Heart right ventricle (tissue), 16 donors: ENCODE data around the gene LPCAT3. TPM values are rescaled to one million over a fixed set of nuclear protein-coding genes. Genes with fewer than 3 reads are reported as not detected.

Source experiments
- ATAC-seq, 8 donors: fragments of 200-7000 bp; cut with Tn5 transposase; one replicate each; pipeline ENCODE4 v1.9.1; 2020; ENCODE audit warnings: mild to moderate bottlenecking in 8 of 8, moderate library complexity in 8 of 8, moderate number of reproducible peaks in 1 of 8
- DNase-seq, 2 donors: peaks; one replicate each; pipeline ENCODE4 v3.0.0-alpha.2; 2020
- H3K27ac ChIP-seq, 10 donors: fragments of 200-600 bp; sonication (generic) in 2 of 10; one replicate each; pipeline versions ENCODE4 v1.5.0 to v1.8.0; 2020 to 2022; ENCODE audit warnings: mild to moderate bottlenecking in 3 of 10
- H3K27me3 ChIP-seq, 7 donors: fragments of 200-600 bp; one replicate each; pipeline ENCODE4 v1.8.0; 2021 to 2022; ENCODE audit warnings: mild to moderate bottlenecking in 2 of 7
- H3K36me3 ChIP-seq, 9 donors: fragments of 200-600 bp; sonication (generic) in 1 of 9; one replicate each; pipeline versions ENCODE4 v1.5.0 to v1.8.0; 2020 to 2022; ENCODE audit warnings: mild to moderate bottlenecking in 2 of 9
- H3K4me1 ChIP-seq, 9 donors: fragments of 200-600 bp; sonication (generic) in 1 of 9; one replicate each; pipeline versions ENCODE4 v1.5.0 to v1.8.0; 2020 to 2022; ENCODE audit warnings: mild to moderate bottlenecking in 4 of 9
- H3K4me3 ChIP-seq, 10 donors: fragments of 200-600 bp; sonication (generic) in 2 of 10; one replicate each; pipeline versions ENCODE4 v1.5.0 to v1.8.0; 2020 to 2022; ENCODE audit warnings: mild to moderate bottlenecking in 7 of 10, moderate library complexity in 2 of 10
- H3K9me3 ChIP-seq, 11 donors: fragments of 200-600 bp in 10 of 11; sonication (generic) in 2 of 11; one replicate each; pipeline versions ENCODE4 v1.5.0 to v1.8.0; 2013 to 2022; ENCODE audit warnings: mild to moderate bottlenecking in 2 of 11, control low read depth in 1 of 11, moderate library complexity in 1 of 11
- WGBS, 2 donors: extraction: QIAGEN DNeasy Blood & Tissue Kit; methylation state at CpG; one replicate each; pipeline ENCODE4 v1.1.7; 2013; ENCODE audit warnings: inconsistent platforms in 1 of 2; 5-methylcytosine and 5-hydroxymethylcytosine counted together
- intact Hi-C, 10 donors: fragments of 100-400 bp; cut with DNase I; formaldehyde crosslinking; loops; one replicate each; pipeline versions ENCODE4 v1.11.1 to v1.14.2; 2022
- polyA plus RNA-seq, 2 donors: library from polyadenylated mRNA; stranded (reverse); fragments of 200-250 nt; gene quantifications; one replicate each; pipeline ENCODE4 v1.2.3, GENCODE V29; 2013
- total RNA-seq, 10 donors: library from RNA; stranded (reverse); fragmentation: NEBNext Ultra II Directional in 3 of 10; extraction: Animal tissue kit (Norgen Biotek cat#: 25700) in 3 of 10; gene quantifications; one replicate each; pipeline versions ENCODE4 v1.2.1 to v1.2.4, GENCODE V29; 2021 to 2023
- TF ChIP-seq, protein P1 (sequence below), 9 donors: fragments of 200-600 bp; sonication (generic) in 2 of 9; IDR thresholded peaks; one replicate each; pipeline versions ENCODE4 v1.5.0 to v1.8.0; 2021 to 2022; ENCODE audit warnings: antibody characterized with exemption in 9 of 9, mild to moderate bottlenecking in 5 of 9, moderate library complexity in 1 of 9
- donor health status: Arrhythmogenic right ventricular cardiomyopathy.
- donor health status: ischemic (EF 13 %, LVEDD 7.1; RV severe dilation, severe dysfunction).
- donor health status: healthy with polysubstance abuse.
- donor health status: DM: no; HTN: yes; CAD: no.
- donor health status: DM: no; HTN: no; CAD: no.
- donor health status: ischemic (EF 25% LVEDD 6.9; RV normal size, moderate dysfunction).
- donor health status: ischemic (EF 25% LVEDD 5.7; RV mildly dilated, moderate dysfunction).
- donor health status: healthy.
- donor health status: DM: yes; HTN: yes; CAD: no.
- donor health status: Ischemic cardiomyopathy.
- donor health status: ischemic (EF 35%, LVEDD 5.7; RV mildly dilated, moderate dysfunction).
- donor health status: nonischemic (EF 11% LVEDD 7.7; RV severe dilation, severe dysfunction).
- donor health status: DM: yes; HTN: yes; CAD: no.
- donor health status: PGD.
- donor health status: ischemic (EF 29% LVEDD 5.4; RV normal size, mild dysfunction).
- donor health status: nonischemic (EF 23%, LVEDD 6.1; RV moderate dilation, normal function).

Gene LPCAT3
- total and polyA plus RNA-seq, 12 donors: 19.9 to 65.8 (median 35.5) TPM

DNA sequence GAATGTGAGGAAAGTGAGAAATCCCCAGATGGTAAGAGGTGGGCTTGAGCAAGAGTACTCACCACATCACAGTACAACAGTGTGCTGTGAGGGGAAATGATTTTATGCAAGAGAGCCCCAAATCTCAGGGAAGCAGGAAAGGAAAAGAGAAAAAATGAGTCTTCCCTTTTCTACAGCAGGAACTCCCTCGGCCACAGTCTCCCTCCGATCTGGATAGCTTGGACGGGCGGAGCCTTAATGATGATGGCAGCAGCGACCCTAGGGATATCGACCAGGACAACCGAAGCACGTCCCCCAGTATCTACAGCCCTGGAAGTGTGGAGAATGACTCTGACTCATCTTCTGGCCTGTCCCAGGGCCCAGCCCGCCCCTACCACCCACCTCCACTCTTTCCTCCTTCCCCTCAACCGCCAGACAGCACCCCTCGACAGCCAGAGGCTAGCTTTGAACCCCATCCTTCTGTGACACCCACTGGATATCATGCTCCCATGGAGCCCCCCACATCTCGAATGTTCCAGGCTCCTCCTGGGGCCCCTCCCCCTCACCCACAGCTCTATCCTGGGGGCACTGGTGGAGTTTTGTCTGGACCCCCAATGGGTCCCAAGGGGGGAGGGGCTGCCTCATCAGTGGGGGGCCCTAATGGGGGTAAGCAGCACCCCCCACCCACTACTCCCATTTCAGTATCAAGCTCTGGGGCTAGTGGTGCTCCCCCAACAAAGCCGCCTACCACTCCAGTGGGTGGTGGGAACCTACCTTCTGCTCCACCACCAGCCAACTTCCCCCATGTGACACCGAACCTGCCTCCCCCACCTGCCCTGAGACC lies 82.7 kb downstream of the LPCAT3 start:
- 52 to 67% methylated on average over 14 of the region's 14 CpGs for WGBS, 2 donors
- no peak for ATAC-seq
- no peak for DNase-seq
- Histone ChIP-seq H3K4me1 (peaks cover 19 to 90% (median 67%) of the 10 kb centered on the region in 9 donors), H3K9me3 (no peaks in the 10 kb centered on the region), H3K4me3 (no peak overlapping the region), H3K27ac (peak overlapping the region in 9 of 10 donors; percentile 46 to 98 (median 71)), H3K27me3 (no peaks in the 10 kb centered on the region), H3K36me3 (peaks cover 0 to 72% (median 21%) of the 10 kb centered on the region in 9 donors)
- intact Hi-C loops: loop anchor here in 1 of 10 donors (5.0 kb wide), 1 partner anchor 68 kb away; the partner anchor contains the start of gene TPI1
- TF ChIP-seq, protein P1, sequence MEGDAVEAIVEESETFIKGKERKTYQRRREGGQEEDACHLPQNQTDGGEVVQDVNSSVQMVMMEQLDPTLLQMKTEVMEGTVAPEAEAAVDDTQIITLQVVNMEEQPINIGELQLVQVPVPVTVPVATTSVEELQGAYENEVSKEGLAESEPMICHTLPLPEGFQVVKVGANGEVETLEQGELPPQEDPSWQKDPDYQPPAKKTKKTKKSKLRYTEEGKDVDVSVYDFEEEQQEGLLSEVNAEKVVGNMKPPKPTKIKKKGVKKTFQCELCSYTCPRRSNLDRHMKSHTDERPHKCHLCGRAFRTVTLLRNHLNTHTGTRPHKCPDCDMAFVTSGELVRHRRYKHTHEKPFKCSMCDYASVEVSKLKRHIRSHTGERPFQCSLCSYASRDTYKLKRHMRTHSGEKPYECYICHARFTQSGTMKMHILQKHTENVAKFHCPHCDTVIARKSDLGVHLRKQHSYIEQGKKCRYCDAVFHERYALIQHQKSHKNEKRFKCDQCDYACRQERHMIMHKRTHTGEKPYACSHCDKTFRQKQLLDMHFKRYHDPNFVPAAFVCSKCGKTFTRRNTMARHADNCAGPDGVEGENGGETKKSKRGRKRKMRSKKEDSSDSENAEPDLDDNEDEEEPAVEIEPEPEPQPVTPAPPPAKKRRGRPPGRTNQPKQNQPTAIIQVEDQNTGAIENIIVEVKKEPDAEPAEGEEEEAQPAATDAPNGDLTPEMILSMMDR (IDR thresholded peaks at IDR 0.05): no peak

DNA sequence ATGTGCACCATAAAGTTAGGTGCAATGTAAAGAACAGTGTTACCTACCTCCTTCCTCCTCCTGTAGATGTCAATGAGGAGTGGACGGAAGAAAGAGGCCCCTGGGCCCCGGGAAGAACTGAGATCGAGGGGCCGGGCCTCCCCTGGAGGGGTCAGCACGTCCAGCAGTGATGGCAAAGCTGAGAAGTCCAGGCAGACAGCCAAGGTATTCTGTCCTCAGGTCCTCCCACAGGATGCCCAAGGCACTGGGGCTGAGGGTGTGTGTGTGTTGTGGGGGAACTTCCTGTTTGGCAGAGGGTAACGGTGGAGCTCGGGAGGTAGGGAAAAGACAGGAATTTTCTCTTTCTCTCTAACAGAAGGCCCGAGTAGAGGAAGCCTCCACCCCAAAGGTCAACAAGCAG lies 84.2 kb downstream of the LPCAT3 start:
- intact Hi-C loops: no loop called here
- Histone ChIP-seq H3K4me3 (peak overlapping the region in 5 of 10 donors; percentile 2 to 21 (median 8)), H3K27me3 (no peaks in the 10 kb centered on the region), H3K4me1 (peaks cover 28 to 97% (median 81%) of the 10 kb centered on the region in 9 donors), H3K36me3 (peaks cover 0 to 61% (median 21%) of the 10 kb centered on the region in 9 donors), H3K27ac (peak overlapping the region; percentile 39 to 98 (median 70)), H3K9me3 (no peaks in the 10 kb centered on the region)
- DNase-seq (peak in 1 of 2 donors; percentile 81), ATAC-seq (peak in 6 of 8 donors; percentile 3 to 37 (median 26))
- TF ChIP-seq, protein P1 (IDR thresholded peaks at IDR 0.05): peak in 1 of 9 donors; percentile 6
- WGBS, 2 donors: 16 to 20% methylated on average over 8 of the region's 8 CpGs

DNA sequence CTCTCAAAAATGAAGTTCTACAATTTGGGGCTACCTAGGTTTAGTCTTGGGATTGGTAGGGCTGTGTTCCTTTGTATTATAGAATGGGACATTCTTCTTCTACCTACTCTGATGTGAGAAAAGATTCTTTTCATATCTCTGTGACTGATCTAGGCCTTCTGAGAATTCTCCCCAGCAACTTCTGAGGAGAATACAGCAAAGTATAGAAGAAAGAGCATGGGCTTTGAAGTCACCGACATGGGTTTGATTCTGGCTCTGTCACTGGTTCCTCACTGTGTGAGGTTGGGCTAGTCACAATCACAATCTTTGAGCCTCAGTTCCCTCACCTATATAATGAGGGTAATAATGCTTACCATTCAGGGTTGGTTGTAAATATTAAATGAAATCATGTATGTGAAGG lies 85.5 kb downstream of the LPCAT3 start:
- no peak for DNase-seq
- ATAC-seq: no peak
- H3K9me3 ChIP-seq: no peaks in the 10 kb centered on the region
- H3K4me1 ChIP-seq: peaks cover 20 to 90% (median 72%) of the 10 kb centered on the region in 9 donors
- peak overlapping the region in 6 of 10 donors; percentile 18 to 98 (median 72) for H3K27ac ChIP-seq
- TF ChIP-seq, protein P1 (IDR thresholded peaks at IDR 0.05): no peak
- 64 to 74% methylated on average over 1 of the region's 1 CpG for WGBS, 2 donors
- intact Hi-C loops: no loop called here
- peaks cover 0 to 53% (median 21%) of the 10 kb centered on the region in 9 donors for H3K36me3 ChIP-seq
- no peak overlapping the region for H3K4me3 ChIP-seq
- H3K27me3 ChIP-seq: no peaks in the 10 kb centered on the region
